A549 (cell line): ENCODE results near the gene SUSD1.

ENCODE experiments used
- POLR2AphosphoS2 ChIP-seq: conservative IDR thresholded peaks from 2 replicates; pipeline ENCODE4 v1.6.1; 2012; ENCODE audit warnings: low read length, improper control_type of control experiment, inconsistent platforms
- ZFP36 ChIP-seq: fragments of 450-650 bp; IDR thresholded peaks from 2 replicates; pipeline ENCODE4 v1.6.1; 2014; ENCODE audit warnings: borderline replicate concordance; ENCODE audit not compliant: partially characterized antibody
- TF ChIP-seq, protein P1 (sequence below): fragments of >200 bp; sonication (Bioruptor Twin); formaldehyde crosslinking; IDR thresholded peaks from 3 replicates; pipeline ENCODE4 v1.5.1; 2016

DNA sequence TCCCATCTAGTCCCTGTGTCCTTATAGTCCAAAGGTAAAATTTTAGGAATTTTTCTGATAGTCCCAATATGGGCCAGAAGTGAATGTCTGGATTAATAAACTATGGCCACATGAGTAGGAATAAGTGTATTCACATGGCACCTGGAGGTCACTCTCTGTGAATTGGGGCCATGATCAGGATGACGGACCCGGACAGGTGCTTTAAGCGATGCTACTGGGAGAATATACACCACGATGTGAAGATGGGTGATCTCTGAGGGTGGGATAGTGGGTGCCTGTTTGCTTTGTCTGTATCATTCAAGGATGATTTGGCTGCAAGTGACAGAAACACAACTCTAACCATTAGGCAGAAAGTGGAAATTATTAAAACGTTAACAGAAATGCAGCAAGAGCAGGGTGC lies 177.3 kb downstream of the SUSD1 start:
- TF ChIP-seq ZFP36 (no peak), POLR2AphosphoS2 (no peak)
- TF ChIP-seq, protein P1, sequence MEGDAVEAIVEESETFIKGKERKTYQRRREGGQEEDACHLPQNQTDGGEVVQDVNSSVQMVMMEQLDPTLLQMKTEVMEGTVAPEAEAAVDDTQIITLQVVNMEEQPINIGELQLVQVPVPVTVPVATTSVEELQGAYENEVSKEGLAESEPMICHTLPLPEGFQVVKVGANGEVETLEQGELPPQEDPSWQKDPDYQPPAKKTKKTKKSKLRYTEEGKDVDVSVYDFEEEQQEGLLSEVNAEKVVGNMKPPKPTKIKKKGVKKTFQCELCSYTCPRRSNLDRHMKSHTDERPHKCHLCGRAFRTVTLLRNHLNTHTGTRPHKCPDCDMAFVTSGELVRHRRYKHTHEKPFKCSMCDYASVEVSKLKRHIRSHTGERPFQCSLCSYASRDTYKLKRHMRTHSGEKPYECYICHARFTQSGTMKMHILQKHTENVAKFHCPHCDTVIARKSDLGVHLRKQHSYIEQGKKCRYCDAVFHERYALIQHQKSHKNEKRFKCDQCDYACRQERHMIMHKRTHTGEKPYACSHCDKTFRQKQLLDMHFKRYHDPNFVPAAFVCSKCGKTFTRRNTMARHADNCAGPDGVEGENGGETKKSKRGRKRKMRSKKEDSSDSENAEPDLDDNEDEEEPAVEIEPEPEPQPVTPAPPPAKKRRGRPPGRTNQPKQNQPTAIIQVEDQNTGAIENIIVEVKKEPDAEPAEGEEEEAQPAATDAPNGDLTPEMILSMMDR, result no peak
